Ovary (tissue), 9 donors: Measurements from ENCODE around the gene IGFBP2. TPM values are rescaled to one million over a fixed set of nuclear protein-coding genes. Genes with fewer than 3 reads are reported as not detected.
A peak's percentile ranks its signal among the peaks of the same experiment; 100 is the strongest.

Experiments used
- DNase-seq, 5 donors: peaks; one replicate each; pipeline ENCODE4 v3.0.0-alpha.2; 2019 to 2020
- H3K27ac ChIP-seq, 2 donors: fragments of 200-600 bp; one replicate each; pipeline versions ENCODE4 v1.5.1 to v1.8.0; 2019 to 2022
- H3K27me3 ChIP-seq: fragments of 200-600 bp; one replicate; pipeline ENCODE4 v1.8.0; 2022
- H3K36me3 ChIP-seq: fragments of 200-600 bp; sonication (generic); one replicate; pipeline ENCODE4 v1.5.1; 2019
- H3K4me1 ChIP-seq: one replicate; pipeline ENCODE4 v1.8.1; 2013; ENCODE audit warnings: mild to moderate bottlenecking, moderate library complexity; ENCODE audit not compliant: insufficient read depth
- H3K4me3 ChIP-seq: fragments of 200-600 bp; sonication (generic); one replicate; pipeline ENCODE4 v1.5.1; 2017
- H3K9me3 ChIP-seq, 2 donors: fragments of 200-600 bp in 1 of 2; sonication (generic) in 1 of 2; one replicate each; pipeline versions ENCODE4 v1.5.1 to v1.8.1; 2013 to 2019; ENCODE audit warnings: mild to moderate bottlenecking in 1 of 2, moderate library complexity in 1 of 2
- CTCF ChIP-seq, 3 donors: fragments of 450-650 bp in 2 of 3; fragments of 200-600 bp in 1 of 3; IDR thresholded peaks; one replicate each; pipeline versions ENCODE4 v1.5.1 to v1.8.0; 2016 to 2022; ENCODE audit warnings: antibody characterized with exemption in 3 of 3, mild to moderate bottlenecking in 1 of 3
- EP300 ChIP-seq: sonication (generic); formaldehyde crosslinking; IDR thresholded peaks from one replicate; pipeline ENCODE4 v1.6.1; 2017; ENCODE audit warnings: antibody characterized with exemption
- POLR2A ChIP-seq: fragments of 450-650 bp; IDR thresholded peaks from one replicate; pipeline ENCODE4 v1.6.1; 2017; ENCODE audit warnings: antibody characterized with exemption, mild to moderate bottlenecking, moderate library complexity
- WGBS, 3 donors: extraction: QIAGEN DNeasy Blood & Tissue Kit in 1 of 3; methylation state at CpG; one replicate each; pipeline versions ENCODE4 v1.1.5 to v1.1.7; 2013 to 2017; 5-methylcytosine and 5-hydroxymethylcytosine counted together
- intact Hi-C, 4 donors: fragments of 100-400 bp; cut with DNase I; formaldehyde crosslinking; loops; one replicate each; pipeline versions ENCODE4 v1.11.0 to v1.15.1; 2022 to 2023
- polyA plus RNA-seq, 2 donors: library from polyadenylated mRNA; stranded (reverse); fragments of 200-250 nt in 1 of 2; fragments of 350-450 nt in 1 of 2; fragmentation: Illumina TruSeq in 1 of 2; extraction: RNeasy Lipid Tissue Mini Kit (QIAGEN cat#74804) in 1 of 2; gene quantifications; one replicate each; pipeline ENCODE4 v1.2.3, GENCODE V29; 2013 to 2014
- total RNA-seq, 7 donors: library from RNA; depleted of rRNA in 2 of 7; stranded (reverse); fragments of >200 nt in 2 of 7; fragmentation: NEBNext Ultra II Directional in 3 of 7; extraction: Animal tissue kit (Norgen Biotek cat#: 25700) in 3 of 7; gene quantifications; one replicate each; pipeline versions ENCODE4 v1.1.0 to v1.2.4, GENCODE V29; 2016 to 2023
- donor health status: DM: no; HTN: no; CAD: no; lungs with moderate emphysema.
- donor health status: DM: no; HTN: no; CAD: no.
- donor health status: Bipolar disorder and iron deficiency.
- donor health status: DM: yes; HTN: yes; CAD: no.
- donor health status: DM: no; HTN: no; CAD: no.
- donor health status: DM: yes; HTN: yes; CAD: no.

IGFBP2 gene
- total and polyA plus RNA-seq, 9 donors: 47.2 to 333 (median 165) TPM

GRCh38 chr2:216650626-216651257 lies 17.5 kb downstream of the IGFBP2 start:
- H3K4me1 ChIP-seq: peaks cover 28% of the 10 kb centered on the region
- 73 to 86% (median 76%) methylated on average over 3 of the region's 3 CpGs for WGBS, 3 donors
- no peaks in the 10 kb centered on the region for H3K27me3 ChIP-seq
- no peak for DNase-seq
- no peak overlapping the region for H3K4me3 ChIP-seq
- intact Hi-C loops: no loop called here
- H3K9me3 ChIP-seq: no peaks in the 10 kb centered on the region
- peak overlapping the region in 1 of 2 donors; percentile 44 for H3K27ac ChIP-seq
- TF ChIP-seq CTCF (IDR thresholded peaks at IDR 0.05): no peak
- TF ChIP-seq POLR2A: no peak
- no peak for TF ChIP-seq EP300
- no peaks in the 10 kb centered on the region for H3K36me3 ChIP-seq

GRCh38 chr2:216651351-216651881 lies 18.2 kb downstream of the IGFBP2 start:
- intact Hi-C loops: no loop called here
- Histone ChIP-seq H3K4me3 (no peak overlapping the region), H3K27me3 (no peaks in the 10 kb centered on the region), H3K27ac (no peak overlapping the region), H3K9me3 (no peaks in the 10 kb centered on the region), H3K4me1 (peaks cover 28% of the 10 kb centered on the region), H3K36me3 (no peaks in the 10 kb centered on the region)
- TF ChIP-seq CTCF (IDR thresholded peaks at IDR 0.05) (no peak), POLR2A (no peak), EP300 (no peak)
- 75 to 83% (median 82%) methylated on average over 6 of the region's 6 CpGs for WGBS, 3 donors
- DNase-seq: peak in 1 of 5 donors; percentile 9

- 26 to 40% (median 33%) methylated on average over 4 of the region's 4 CpGs for WGBS, 3 donors
- Histone ChIP-seq H3K9me3 (no peaks in the 10 kb centered on the region), H3K4me3 (no peak overlapping the region), H3K36me3 (no peaks in the 10 kb centered on the region), H3K4me1 (peaks cover 28% of the 10 kb centered on the region), H3K27ac (no peak overlapping the region), H3K27me3 (no peaks in the 10 kb centered on the region)
- no peak for TF ChIP-seq POLR2A
- no peak for TF ChIP-seq CTCF (IDR thresholded peaks at IDR 0.05)
- TF ChIP-seq EP300: no peak
- no peak for DNase-seq
- intact Hi-C loops: no loop called here
Measured at GRCh38 chr2:216652566-216652965, 19.3 kb downstream of the IGFBP2 start.

GRCh38 chr2:216653093-216653799 lies 20.0 kb downstream of the IGFBP2 start:
- no peaks in the 10 kb centered on the region for H3K36me3 ChIP-seq
- no peak overlapping the region for H3K4me3 ChIP-seq
- TF ChIP-seq POLR2A: no peak
- no peak for TF ChIP-seq EP300
- TF ChIP-seq CTCF (IDR thresholded peaks at IDR 0.05): no peak
- 89 to 96% (median 92%) methylated on average over 4 of the region's 4 CpGs for WGBS, 3 donors
- intact Hi-C loops: no loop called here
- peaks cover 28% of the 10 kb centered on the region for H3K4me1 ChIP-seq
- no peak overlapping the region for H3K27ac ChIP-seq
- no peak for DNase-seq
- no peaks in the 10 kb centered on the region for H3K27me3 ChIP-seq
- H3K9me3 ChIP-seq: no peaks in the 10 kb centered on the region
